ENCODE measurements around the gene ABHD18.

GRCh38 chr4:127982445-127982844 lies 17.2 kb downstream of the ABHD18 start:
- TF ChIP-seq CTCF (IDR thresholded peaks at IDR 0.05) (no peak), POLR2AphosphoS5 (IDR thresholded peaks at IDR 0.05) (no peak), EP300 (IDR thresholded peaks at IDR 0.05) (no peak), POLR2A (IDR thresholded peaks at IDR 0.05) (no peak)

Data from stomach (tissue), 4 donors.